Panc1 (cell line): ENCODE results near the gene ARHGAP33.

Experiments
- POLR2AphosphoS5 ChIP-seq: IDR thresholded peaks from 2 replicates; pipeline ENCODE4 v1.6.1; 2012; ENCODE audit warnings: mild to moderate bottlenecking, low read depth, low read length, moderate library complexity
- REST ChIP-seq, 2 experiments: IDR thresholded peaks; 2 replicates each; pipeline ENCODE4 v1.6.1; 2011 to 2012; ENCODE audit warnings: low read depth in 2 of 2, control low read depth in 1 of 2, low read length in 1 of 2, mild to moderate bottlenecking in 1 of 2, moderate library complexity in 1 of 2; ENCODE audit not compliant: insufficient read depth in 1 of 2
- SIN3A ChIP-seq: IDR thresholded peaks from 2 replicates; pipeline ENCODE4 v1.6.1; 2012; ENCODE audit warnings: low read depth, mild to moderate bottlenecking, low read length, moderate library complexity, borderline replicate concordance; ENCODE audit not compliant: insufficient read depth
- TCF7L2 ChIP-seq: IDR thresholded peaks from 2 replicates; pipeline ENCODE4 v1.6.1; 2011; ENCODE audit warnings: mild to moderate bottlenecking, low read depth, low read length, inconsistent platforms
- TF ChIP-seq, protein P1 (sequence below): fragments of 450-650 bp; IDR thresholded peaks from 2 replicates; pipeline ENCODE4 v1.5.1; 2017; ENCODE audit warnings: mild to moderate bottlenecking

- no peak; the same call in 1 of the 2 replicates for TF ChIP-seq POLR2AphosphoS5
- TF ChIP-seq, protein P1, sequence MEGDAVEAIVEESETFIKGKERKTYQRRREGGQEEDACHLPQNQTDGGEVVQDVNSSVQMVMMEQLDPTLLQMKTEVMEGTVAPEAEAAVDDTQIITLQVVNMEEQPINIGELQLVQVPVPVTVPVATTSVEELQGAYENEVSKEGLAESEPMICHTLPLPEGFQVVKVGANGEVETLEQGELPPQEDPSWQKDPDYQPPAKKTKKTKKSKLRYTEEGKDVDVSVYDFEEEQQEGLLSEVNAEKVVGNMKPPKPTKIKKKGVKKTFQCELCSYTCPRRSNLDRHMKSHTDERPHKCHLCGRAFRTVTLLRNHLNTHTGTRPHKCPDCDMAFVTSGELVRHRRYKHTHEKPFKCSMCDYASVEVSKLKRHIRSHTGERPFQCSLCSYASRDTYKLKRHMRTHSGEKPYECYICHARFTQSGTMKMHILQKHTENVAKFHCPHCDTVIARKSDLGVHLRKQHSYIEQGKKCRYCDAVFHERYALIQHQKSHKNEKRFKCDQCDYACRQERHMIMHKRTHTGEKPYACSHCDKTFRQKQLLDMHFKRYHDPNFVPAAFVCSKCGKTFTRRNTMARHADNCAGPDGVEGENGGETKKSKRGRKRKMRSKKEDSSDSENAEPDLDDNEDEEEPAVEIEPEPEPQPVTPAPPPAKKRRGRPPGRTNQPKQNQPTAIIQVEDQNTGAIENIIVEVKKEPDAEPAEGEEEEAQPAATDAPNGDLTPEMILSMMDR, result no peak
- TF ChIP-seq SIN3A, result no peak
- no peak for TF ChIP-seq REST (IDR thresholded peaks at IDR 0.05; ENCODE audit: insufficient read depth in 1 of 2, low read depth in 2 of 2, low read length in 1 of 2)
- no peak for TF ChIP-seq TCF7L2
These were observed 14.0 kb downstream of the ARHGAP33 start for GRCh38 chr19:35789195-35789977.
